Transverse colon (tissue), 3 donors: ENCODE data around the gene FUT7.

Experiments used
- CTCF ChIP-seq, 5 experiments: fragments of 200-600 bp in 3 of 5; fragments of 450-650 bp in 2 of 5; sonication (generic) in 3 of 5; IDR thresholded peaks; 1 replicate in 2 of 5; 2 replicates in 3 of 5; pipeline ENCODE4 v1.5.1; 2016 to 2017; ENCODE audit warnings: antibody characterized with exemption in 5 of 5, inconsistent platforms in 3 of 5, mild to moderate bottlenecking in 2 of 5, moderate library complexity in 1 of 5
- POLR2A ChIP-seq: fragments of 450-650 bp; IDR thresholded peaks from one replicate; pipeline ENCODE4 v1.6.1; 2016; ENCODE audit warnings: antibody characterized with exemption, mild to moderate bottlenecking, moderate library complexity

GRCh38 chr9:137075275-137075775 lies 43.4 kb upstream of the FUT7 start:
- TF ChIP-seq POLR2A (no peak), CTCF (IDR thresholded peaks at IDR 0.05) (no peak)
